ENCODE data around the gene TPD52L1.

TPD52L1 gene

DNA sequence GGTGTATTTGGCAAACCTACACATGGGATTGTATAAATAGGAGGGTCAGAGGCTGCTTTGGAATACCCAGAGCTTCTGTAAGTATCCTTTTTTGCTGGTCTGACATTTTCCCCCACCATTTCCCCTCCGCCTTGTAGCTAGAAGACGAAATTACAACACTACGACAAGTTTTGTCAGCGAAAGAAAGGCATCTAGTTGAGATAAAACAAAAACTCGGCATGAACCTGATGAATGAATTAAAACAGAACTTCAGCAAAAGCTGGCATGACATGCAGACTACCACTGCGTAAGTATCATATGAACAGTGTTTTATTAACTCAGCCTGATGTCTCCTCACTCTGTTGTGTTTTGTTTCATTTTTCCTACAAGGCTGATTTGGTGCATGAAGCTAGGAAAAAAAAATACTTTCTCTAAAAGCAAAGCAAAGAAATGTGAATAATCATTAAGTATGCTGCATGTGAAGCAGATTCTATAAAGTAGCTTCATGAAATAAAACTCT lies 75.5 kb downstream of the TPD52L1 start:
- no peaks in the 10 kb centered on the region for H3K4me1 ChIP-seq (ENCODE audit: control insufficient read depth, low read depth, low read length)
- H3K27ac ChIP-seq (ENCODE audit: low read length) = no peak overlapping the region
- no peaks in the 10 kb centered on the region for H3K9me3 ChIP-seq (ENCODE audit: control insufficient read depth, low read depth, low read length)
- no peaks in the 10 kb centered on the region for H3K27me3 ChIP-seq (ENCODE audit: control insufficient read depth, insufficient read depth, low read length)
- no peaks in the 10 kb centered on the region for H3K36me3 ChIP-seq (ENCODE audit: control insufficient read depth, low read depth, low read length)
- no peak overlapping the region for H3K4me3 ChIP-seq (ENCODE audit: low read length)
- no peak overlapping the region for H3K9ac ChIP-seq (ENCODE audit: low read length)

GRCh38 chr6:125230674-125231073 lies 77.1 kb downstream of the TPD52L1 start:
- Histone ChIP-seq H3K27me3 (ENCODE audit: control insufficient read depth, insufficient read depth, low read length) (no peaks in the 10 kb centered on the region), H3K4me1 (ENCODE audit: control insufficient read depth, low read depth, low read length) (no peaks in the 10 kb centered on the region), H3K9ac (ENCODE audit: low read length) (no peak overlapping the region), H3K27ac (ENCODE audit: low read length) (no peak overlapping the region), H3K9me3 (ENCODE audit: control insufficient read depth, low read depth, low read length) (no peaks in the 10 kb centered on the region), H3K4me3 (ENCODE audit: low read length) (no peak overlapping the region), H3K36me3 (ENCODE audit: control insufficient read depth, low read depth, low read length) (no peaks in the 10 kb centered on the region)

GRCh38 chr6:125231133-125231532 lies 77.6 kb downstream of the TPD52L1 start:
- H3K27ac ChIP-seq (ENCODE audit: low read length) = no peak overlapping the region
- no peaks in the 10 kb centered on the region for H3K9me3 ChIP-seq (ENCODE audit: control insufficient read depth, low read depth, low read length)
- H3K4me3 ChIP-seq (ENCODE audit: low read length) = no peak overlapping the region
- H3K4me1 ChIP-seq (ENCODE audit: control insufficient read depth, low read depth, low read length) = no peaks in the 10 kb centered on the region
- no peaks in the 10 kb centered on the region for H3K27me3 ChIP-seq (ENCODE audit: control insufficient read depth, insufficient read depth, low read length)
- no peaks in the 10 kb centered on the region for H3K36me3 ChIP-seq (ENCODE audit: control insufficient read depth, low read depth, low read length)
- no peak overlapping the region for H3K9ac ChIP-seq (ENCODE audit: low read length)

- Histone ChIP-seq H3K9ac (ENCODE audit: low read length) (no peak overlapping the region), H3K36me3 (ENCODE audit: control insufficient read depth, low read depth, low read length) (no peaks in the 10 kb centered on the region), H3K4me3 (ENCODE audit: low read length) (no peak overlapping the region), H3K27ac (ENCODE audit: low read length) (no peak overlapping the region), H3K4me1 (ENCODE audit: control insufficient read depth, low read depth, low read length) (no peaks in the 10 kb centered on the region), H3K27me3 (ENCODE audit: control insufficient read depth, insufficient read depth, low read length) (no peaks in the 10 kb centered on the region), H3K9me3 (ENCODE audit: control insufficient read depth, low read depth, low read length) (no peaks in the 10 kb centered on the region)
Observed at GRCh38 chr6:125231574-125232343, 78.2 kb downstream of the TPD52L1 start.

- H3K36me3 ChIP-seq (ENCODE audit: control insufficient read depth, low read depth, low read length) = no peaks in the 10 kb centered on the region
- H3K9me3 ChIP-seq (ENCODE audit: control insufficient read depth, low read depth, low read length) = no peaks in the 10 kb centered on the region
- no peak overlapping the region for H3K4me3 ChIP-seq (ENCODE audit: low read length)
- no peaks in the 10 kb centered on the region for H3K27me3 ChIP-seq (ENCODE audit: control insufficient read depth, insufficient read depth, low read length)
- H3K9ac ChIP-seq (ENCODE audit: low read length) = no peak overlapping the region
- no peaks in the 10 kb centered on the region for H3K4me1 ChIP-seq (ENCODE audit: control insufficient read depth, low read depth, low read length)
- H3K27ac ChIP-seq (ENCODE audit: low read length) = no peak overlapping the region
Observed at GRCh38 chr6:125232466-125232865, 78.9 kb downstream of the TPD52L1 start.

DNA sequence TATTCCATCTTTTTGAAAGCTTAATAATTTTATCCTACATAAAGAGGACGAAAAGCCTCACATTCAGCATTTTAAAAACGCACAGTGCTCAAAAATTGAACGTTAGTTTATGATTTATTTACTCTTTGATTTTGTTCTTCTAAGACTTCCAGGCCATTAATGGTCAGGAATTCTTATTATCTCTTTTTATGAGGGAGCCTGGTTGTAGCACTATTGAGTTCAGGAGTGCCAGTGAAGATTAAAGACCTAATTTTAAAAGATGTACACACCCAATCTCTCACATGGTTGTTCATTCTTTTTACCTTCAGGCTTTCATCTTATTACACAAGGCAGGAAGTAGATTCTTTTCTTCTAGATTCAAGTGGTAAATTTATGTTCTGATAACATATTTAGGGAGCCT lies 79.6 kb downstream of the TPD52L1 start:
- Histone ChIP-seq H3K27me3 (ENCODE audit: control insufficient read depth, insufficient read depth, low read length) (no peaks in the 10 kb centered on the region), H3K27ac (ENCODE audit: low read length) (no peak overlapping the region), H3K9me3 (ENCODE audit: control insufficient read depth, low read depth, low read length) (no peaks in the 10 kb centered on the region), H3K4me3 (ENCODE audit: low read length) (no peak overlapping the region), H3K4me1 (ENCODE audit: control insufficient read depth, low read depth, low read length) (no peaks in the 10 kb centered on the region), H3K36me3 (ENCODE audit: control insufficient read depth, low read depth, low read length) (no peaks in the 10 kb centered on the region), H3K9ac (ENCODE audit: low read length) (no peak overlapping the region)

- Histone ChIP-seq H3K4me1 (ENCODE audit: control insufficient read depth, low read depth, low read length) (no peaks in the 10 kb centered on the region), H3K27me3 (ENCODE audit: control insufficient read depth, insufficient read depth, low read length) (no peaks in the 10 kb centered on the region), H3K9me3 (ENCODE audit: control insufficient read depth, low read depth, low read length) (no peaks in the 10 kb centered on the region), H3K4me3 (ENCODE audit: low read length) (no peak overlapping the region), H3K27ac (ENCODE audit: low read length) (no peak overlapping the region), H3K36me3 (ENCODE audit: control insufficient read depth, low read depth, low read length) (no peaks in the 10 kb centered on the region), H3K9ac (ENCODE audit: low read length) (no peak overlapping the region)
Observed at GRCh38 chr6:125236536-125237327, 83.2 kb downstream of the TPD52L1 start.

GRCh38 chr6:125237764-125238163 lies 84.2 kb downstream of the TPD52L1 start:
- no peaks in the 10 kb centered on the region for H3K36me3 ChIP-seq (ENCODE audit: control insufficient read depth, low read depth, low read length)

DNA sequence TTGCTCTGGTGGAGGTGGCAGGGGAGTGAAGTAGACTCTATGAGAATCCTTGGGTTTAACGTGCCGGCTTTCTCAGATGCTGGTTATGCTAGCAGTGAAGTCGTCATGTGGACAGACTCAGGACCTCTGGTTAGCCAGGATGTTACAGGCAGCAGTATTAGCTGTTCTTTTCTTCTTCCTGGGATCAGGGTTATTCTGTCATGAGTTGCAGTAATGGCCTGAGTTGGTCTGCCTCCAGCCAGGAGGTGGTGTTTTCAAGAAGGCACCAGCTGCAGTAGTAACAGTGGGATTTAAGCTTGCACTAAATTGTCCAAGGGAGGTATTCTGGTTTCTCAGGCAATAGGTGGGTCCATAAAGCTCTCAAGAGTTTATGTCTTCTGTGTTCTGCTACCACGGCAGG lies 91.5 kb downstream of the TPD52L1 start:
- Histone ChIP-seq H3K27ac (ENCODE audit: low read length) (no peak overlapping the region), H3K9ac (ENCODE audit: low read length) (no peak overlapping the region), H3K9me3 (ENCODE audit: control insufficient read depth, low read depth, low read length) (no peaks in the 10 kb centered on the region), H3K4me1 (ENCODE audit: control insufficient read depth, low read depth, low read length) (no peaks in the 10 kb centered on the region), H3K36me3 (ENCODE audit: control insufficient read depth, low read depth, low read length) (no peaks in the 10 kb centered on the region), H3K4me3 (ENCODE audit: low read length) (no peak overlapping the region), H3K27me3 (ENCODE audit: control insufficient read depth, insufficient read depth, low read length) (no peaks in the 10 kb centered on the region)

More at GRCh38 chr6:125237764-125238163, 84.2 kb downstream of the TPD52L1 start:
- Histone ChIP-seq H3K27me3 (ENCODE audit: control insufficient read depth, insufficient read depth, low read length) (no peaks in the 10 kb centered on the region), H3K9me3 (ENCODE audit: control insufficient read depth, low read depth, low read length) (no peaks in the 10 kb centered on the region), H3K9ac (ENCODE audit: low read length) (no peak overlapping the region), H3K4me3 (ENCODE audit: low read length) (no peak overlapping the region), H3K27ac (ENCODE audit: low read length) (no peak overlapping the region), H3K4me1 (ENCODE audit: control insufficient read depth, low read depth, low read length) (no peaks in the 10 kb centered on the region)

- H3K27ac ChIP-seq (ENCODE audit: low read length) = no peak overlapping the region
Observed at GRCh38 chr6:125245523-125246264, 92.1 kb downstream of the TPD52L1 start.

GRCh38 chr6:125246566-125246965 lies 93.0 kb downstream of the TPD52L1 start:
- Histone ChIP-seq H3K9me3 (ENCODE audit: control insufficient read depth, low read depth, low read length) (no peaks in the 10 kb centered on the region), H3K4me1 (ENCODE audit: control insufficient read depth, low read depth, low read length) (no peaks in the 10 kb centered on the region), H3K4me3 (ENCODE audit: low read length) (no peak overlapping the region), H3K27me3 (ENCODE audit: control insufficient read depth, insufficient read depth, low read length) (no peaks in the 10 kb centered on the region), H3K36me3 (ENCODE audit: control insufficient read depth, low read depth, low read length) (no peaks in the 10 kb centered on the region), H3K9ac (ENCODE audit: low read length) (no peak overlapping the region), H3K27ac (ENCODE audit: low read length) (no peak overlapping the region)

More at GRCh38 chr6:125245523-125246264, 92.1 kb downstream of the TPD52L1 start:
- Histone ChIP-seq H3K36me3 (ENCODE audit: control insufficient read depth, low read depth, low read length) (no peaks in the 10 kb centered on the region), H3K4me1 (ENCODE audit: control insufficient read depth, low read depth, low read length) (no peaks in the 10 kb centered on the region), H3K4me3 (ENCODE audit: low read length) (no peak overlapping the region), H3K27me3 (ENCODE audit: control insufficient read depth, insufficient read depth, low read length) (no peaks in the 10 kb centered on the region), H3K9ac (ENCODE audit: low read length) (no peak overlapping the region), H3K9me3 (ENCODE audit: control insufficient read depth, low read depth, low read length) (no peaks in the 10 kb centered on the region)

All from iPS-18a (cell line).